Endothelial cell of umbilical vein (primary cell): ENCODE data around the gene C8A. TPM values are rescaled to one million over a fixed set of nuclear protein-coding genes. Genes with fewer than 3 reads are reported as not detected.

ENCODE experiments used
- BruUV-seq: library from RNA; stranded (reverse); fragments of 400-500 nt; replicated peaks from 2 replicates; lab custom pipeline; 2021; lab: Mats Ljungman, UMichigan
- CTCF ChIA-PET: fragments of 300-600, 350-600 bp; sonication (Branson Sonifier 250); formaldehyde crosslinking; loops from one replicate; lab custom pipeline; 2021; ENCODE audit warnings: antibody characterized with exemption, inconsistent platforms; lab: Charles Lee
- POLR2A ChIA-PET: fragments of 300-600, 350-600 bp; sonication (Branson Sonifier 250); formaldehyde crosslinking; loops from one replicate; lab custom pipeline; 2021; ENCODE audit warnings: antibody characterized with exemption, inconsistent platforms; lab: Charles Lee
- DNase-seq: peaks from one replicate; pipeline ENCODE4 v3.0.0-alpha.2; 2011; ENCODE audit warnings: low read depth, low spot score
- FAIRE-seq: peaks from 2 replicates; lab custom pipeline; 2011; peaks lifted over from hg19 to GRCh38; lab: Jason Lieb, UNC
- H2AFZ ChIP-seq: 2 replicates; pipeline ENCODE4 v1.6.0; 2012; ENCODE audit warnings: low read depth, low read length, control low read depth, inconsistent platforms
- H3K27ac ChIP-seq: 2 replicates; pipeline ENCODE4 v1.5.1; 2011; ENCODE audit warnings: low read depth, mild to moderate bottlenecking, control low read depth, low read length, moderate library complexity; ENCODE audit not compliant: insufficient read depth
- H3K27me3 ChIP-seq, 2 experiments: 2 replicates each; pipeline versions ENCODE4 v1.6.0 to v1.6.1; 2011; ENCODE audit warnings: low read length in 2 of 2, mixed read lengths in 1 of 2; ENCODE audit not compliant: control insufficient read depth in 2 of 2, insufficient read depth in 2 of 2
- H3K36me3 ChIP-seq, 2 experiments: 2 replicates in 1 of 2; 3 replicates in 1 of 2; pipeline ENCODE4 v1.5.1; 2011; ENCODE audit warnings: low read length in 2 of 2, mild to moderate bottlenecking in 1 of 2, moderate library complexity in 1 of 2; ENCODE audit not compliant: control insufficient read depth in 2 of 2, insufficient read depth in 2 of 2; ENCODE audit errors: extremely low read depth in 1 of 2
- H3K4me1 ChIP-seq: 3 replicates; pipeline ENCODE4 v1.5.1; 2011; ENCODE audit warnings: mild to moderate bottlenecking, low read length; ENCODE audit not compliant: control insufficient read depth, insufficient read depth; ENCODE audit errors: extremely low read depth
- H3K4me2 ChIP-seq: 2 replicates; pipeline ENCODE4 v1.6.1; 2011; ENCODE audit warnings: low read length, control low read depth, mixed read lengths; ENCODE audit not compliant: insufficient read depth
- H3K4me3 ChIP-seq, 3 experiments: fragments of 200-600 bp in 1 of 3; sonication (generic), shearing (Covaris generic) in 1 of 3; replicated peaks in 1 of 3; 2 replicates each; pipeline ENCODE4 v1.5.1; 2011 to 2016; ENCODE audit warnings: control low read depth in 3 of 3, low read length in 3 of 3, mild to moderate bottlenecking in 2 of 3, inconsistent platforms in 1 of 3, low read depth in 1 of 3, moderate library complexity in 1 of 3; ENCODE audit not compliant: insufficient read depth in 1 of 3
- H3K79me2 ChIP-seq: 2 replicates; pipeline ENCODE4 v1.6.0; 2012; ENCODE audit warnings: low read length, inconsistent platforms; ENCODE audit not compliant: control insufficient read depth, insufficient read depth
- H3K9ac ChIP-seq: replicated peaks from 2 replicates; pipeline ENCODE3; 2011; ENCODE audit warnings: low read length, control low read depth; ENCODE audit not compliant: insufficient read depth; ENCODE audit errors: extremely low read depth
- H3K9me1 ChIP-seq: replicated peaks from 3 replicates; pipeline ENCODE4 v1.6.0; 2011; ENCODE audit warnings: mild to moderate bottlenecking, low read length; ENCODE audit not compliant: control insufficient read depth, insufficient read depth; ENCODE audit errors: extremely low read depth
- H3K9me3 ChIP-seq: replicated peaks from 2 replicates; pipeline ENCODE4 v1.5.1; 2012; ENCODE audit warnings: low read length, inconsistent platforms; ENCODE audit not compliant: control insufficient read depth, insufficient read depth
- H4K20me1 ChIP-seq: replicated peaks from 2 replicates; pipeline ENCODE3; 2011; ENCODE audit warnings: mild to moderate bottlenecking, low read length; ENCODE audit not compliant: control insufficient read depth, insufficient read depth; ENCODE audit errors: extremely low read depth
- EZH2 ChIP-seq: IDR thresholded peaks from 2 replicates; pipeline ENCODE4 v1.6.1; 2012; ENCODE audit warnings: borderline replicate concordance, low read depth, mild to moderate bottlenecking, moderate library complexity, low read length, inconsistent platforms; ENCODE audit not compliant: severe bottlenecking
- FOS ChIP-seq: IDR thresholded peaks from 2 replicates; pipeline ENCODE4 v1.6.1; 2011; ENCODE audit warnings: mild to moderate bottlenecking, low read length, moderate library complexity, borderline replicate concordance; ENCODE audit not compliant: insufficient read depth
- GATA2 ChIP-seq: IDR thresholded peaks from 2 replicates; pipeline ENCODE4 v1.7.0; 2011; ENCODE audit warnings: low read depth, mild to moderate bottlenecking, moderate library complexity, mixed read lengths, low read length; ENCODE audit not compliant: insufficient read length, insufficient read depth
- JUN ChIP-seq: IDR thresholded peaks from 2 replicates; pipeline ENCODE4 v1.6.1; 2011; ENCODE audit warnings: borderline replicate concordance, low read depth; ENCODE audit not compliant: insufficient read length, insufficient read depth
- MAX ChIP-seq: IDR thresholded peaks from 2 replicates; pipeline ENCODE4 v1.6.1; 2011; ENCODE audit not compliant: insufficient read depth, insufficient read length
- MYC ChIP-seq: IDR thresholded peaks from one replicate; pipeline ENCODE4 v1.6.1; 2011; ENCODE audit warnings: mild to moderate bottlenecking, low read depth, low read length
- POLR2A ChIP-seq: IDR thresholded peaks from 2 replicates; pipeline ENCODE4 v1.6.1; 2012; ENCODE audit warnings: low read depth, mild to moderate bottlenecking, control low read depth, low read length
- POLR2AphosphoS5 ChIP-seq: IDR thresholded peaks from 2 replicates; pipeline ENCODE4 v1.6.1; 2012; ENCODE audit warnings: low read depth, mild to moderate bottlenecking, control low read depth, low read length, moderate library complexity; ENCODE audit not compliant: insufficient read depth
- dilution Hi-C: fragments of 300-500 bp; cut with MboI; formaldehyde crosslinking; loops from one replicate; pipeline ENCODE4 v1.15.0; 2019; ENCODE audit warnings: low sequenced_read_pairs; ENCODE audit not compliant: extremely low pct_ligation_motif_present
- intact Hi-C: fragments of 100-400 bp; cut with micrococcal nuclease; formaldehyde crosslinking; loops from one replicate; pipeline ENCODE4 v1.10.0; 2022
- polyA plus RNA-seq, 4 experiments: library from polyadenylated mRNA; depleted of rRNA in 3 of 4; stranded (reverse) in 3 of 4; unstranded in 1 of 4; fragments of >200 nt; gene quantifications; 2 replicates each; pipeline versions ENCODE4 v1.2.1 to v1.2.3, GENCODE V29; 2011 to 2012; ENCODE audit warnings: missing spikeins in 1 of 4
- total RNA-seq: library from RNA; stranded (reverse); gene quantifications from 2 replicates; pipeline ENCODE4 v1.2.3, GENCODE V29; 2021
- TF ChIP-seq, protein P1 (sequence below), 2 donors: IDR thresholded peaks; 1 replicate in 1 of 2; 2 replicates in 1 of 2; pipeline ENCODE4 v1.5.1; 2011; ENCODE audit warnings: low read length in 2 of 2, mild to moderate bottlenecking in 2 of 2, moderate library complexity in 2 of 2, control low read depth in 1 of 2, inconsistent platforms in 1 of 2, low read depth in 1 of 2; ENCODE audit not compliant: insufficient read depth in 1 of 2; ENCODE audit errors: extremely low read depth in 1 of 2

Gene C8A
- total and polyA plus RNA-seq, 2 donors (not counting 3 experiments of a cell fraction or from before 2014, with no cell fraction given), result not detected

- no peaks in the 10 kb centered on the region for H3K9me1 ChIP-seq
- H3K9me3 ChIP-seq, result no peaks in the 10 kb centered on the region
- DNase-seq (no peak), FAIRE-seq (no peak)
- no TSS peak for BruUV-seq
- CTCF ChIA-PET, result no interaction called here
- POLR2A ChIA-PET, result no interaction called here
- intact Hi-C loops (no loop called here), dilution Hi-C loops (no loop called here)
- H3K27ac ChIP-seq, result no peak overlapping the region
- no peaks in the 10 kb centered on the region for H3K79me2 ChIP-seq
- no peaks in the 10 kb centered on the region for H3K4me1 ChIP-seq
- H3K4me3 ChIP-seq, result no peak overlapping the region
- H3K4me2 ChIP-seq, result no peak overlapping the region
- no peak for TF ChIP-seq JUN
- TF ChIP-seq, protein P1, sequence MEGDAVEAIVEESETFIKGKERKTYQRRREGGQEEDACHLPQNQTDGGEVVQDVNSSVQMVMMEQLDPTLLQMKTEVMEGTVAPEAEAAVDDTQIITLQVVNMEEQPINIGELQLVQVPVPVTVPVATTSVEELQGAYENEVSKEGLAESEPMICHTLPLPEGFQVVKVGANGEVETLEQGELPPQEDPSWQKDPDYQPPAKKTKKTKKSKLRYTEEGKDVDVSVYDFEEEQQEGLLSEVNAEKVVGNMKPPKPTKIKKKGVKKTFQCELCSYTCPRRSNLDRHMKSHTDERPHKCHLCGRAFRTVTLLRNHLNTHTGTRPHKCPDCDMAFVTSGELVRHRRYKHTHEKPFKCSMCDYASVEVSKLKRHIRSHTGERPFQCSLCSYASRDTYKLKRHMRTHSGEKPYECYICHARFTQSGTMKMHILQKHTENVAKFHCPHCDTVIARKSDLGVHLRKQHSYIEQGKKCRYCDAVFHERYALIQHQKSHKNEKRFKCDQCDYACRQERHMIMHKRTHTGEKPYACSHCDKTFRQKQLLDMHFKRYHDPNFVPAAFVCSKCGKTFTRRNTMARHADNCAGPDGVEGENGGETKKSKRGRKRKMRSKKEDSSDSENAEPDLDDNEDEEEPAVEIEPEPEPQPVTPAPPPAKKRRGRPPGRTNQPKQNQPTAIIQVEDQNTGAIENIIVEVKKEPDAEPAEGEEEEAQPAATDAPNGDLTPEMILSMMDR (IDR thresholded peaks at IDR 0.05; ENCODE audit: extremely low read depth in 1 of 2, insufficient read depth in 1 of 2, low read depth in 1 of 2, low read length in 2 of 2), result no peak
- no peak for TF ChIP-seq EZH2
- no peak for TF ChIP-seq MAX
- no peak for TF ChIP-seq POLR2AphosphoS5
- TF ChIP-seq GATA2, result no peak
- no peak for TF ChIP-seq FOS
- TF ChIP-seq POLR2A, result no peak
- no peak for TF ChIP-seq MYC
- no peak overlapping the region for H2AFZ ChIP-seq
- no peaks in the 10 kb centered on the region for H3K36me3 ChIP-seq
- no peaks in the 10 kb centered on the region for H3K27me3 ChIP-seq
- H4K20me1 ChIP-seq, result no peaks in the 10 kb centered on the region
- H3K9ac ChIP-seq, result no peak overlapping the region
Measured at GRCh38 chr1:56927171-56927570, 72.6 kb downstream of the C8A start.
